GM12878 (cell line): ENCODE data around the gene SSU72. TPM values are rescaled to one million over a fixed set of nuclear protein-coding genes. Genes with fewer than 3 reads are reported as not detected.

ENCODE experiments used
- ATAC-seq: fragments of 200-7000 bp; cut with Tn5 transposase; 3 replicates; pipeline ENCODE4 v1.9.1; 2020; ENCODE audit warnings: mild to moderate bottlenecking, moderate library complexity
- Bru-seq: library from RNA; stranded (reverse); fragments of 400-500 nt; gene quantifications from one replicate; lab custom pipeline; 2021; lab: Mats Ljungman, UMichigan
- BruChase-seq, 2 experiments: library from RNA; stranded (reverse); fragments of 400-500 nt; gene quantifications; one replicate each; lab custom pipeline; 2021; lab: Mats Ljungman, UMichigan
- BruUV-seq: library from RNA; stranded (reverse); fragments of 400-500 nt; replicated peaks from 2 replicates; lab custom pipeline; 2021; lab: Mats Ljungman, UMichigan
- CTCF ChIA-PET: fragments of 300-600 bp; sonication (Branson Sonifier 250); formaldehyde crosslinking; extraction: SDS; loops from one replicate; lab custom pipeline; 2021; ENCODE audit warnings: inconsistent platforms; lab: Yijun Ruan, JAX
- POLR2A ChIA-PET: fragments of 350-600 bp; formaldehyde crosslinking; extraction: SDS; loops from one replicate; lab custom pipeline; 2021; ENCODE audit warnings: inconsistent platforms; lab: Charles Lee
- RAD21 ChIA-PET: fragments of 300-600 bp; sonication (Branson Sonifier 250); formaldehyde crosslinking; loops from one replicate; lab custom pipeline; 2023; ENCODE audit warnings: antibody characterized with exemption; ENCODE audit not compliant: unreplicated experiment; lab: Charles Lee
- SMC1A ChIA-PET: fragments of 300-600 bp; sonication (Branson Sonifier 250); formaldehyde crosslinking; loops from one replicate; lab custom pipeline; 2023; ENCODE audit not compliant: unreplicated experiment, uncharacterized antibody; lab: Charles Lee
- DNase-seq: peaks from one replicate; pipeline ENCODE4 v3.0.0-alpha.2; 2011; ENCODE audit warnings: low read depth, low spot score
- FAIRE-seq: peaks from 3 replicates; lab custom pipeline; 2011; peaks lifted over from hg19 to GRCh38; lab: Jason Lieb, UNC
- H2AFZ ChIP-seq: 2 replicates; pipeline ENCODE4 v1.6.0; 2011; ENCODE audit warnings: low read depth, low read length, control low read depth; ENCODE audit not compliant: control insufficient read depth
- H3K27ac ChIP-seq: 2 replicates; pipeline ENCODE4 v1.5.1; 2011; ENCODE audit warnings: control low read depth; ENCODE audit not compliant: control insufficient read depth, insufficient read depth
- H3K27me3 ChIP-seq, 2 experiments: replicated peaks in 1 of 2; 2 replicates each; pipeline versions ENCODE4 v1.6.0 to v1.6.1; 2011; ENCODE audit warnings: low read length in 1 of 2; ENCODE audit not compliant: control insufficient read depth in 2 of 2, insufficient read depth in 2 of 2
- H3K36me3 ChIP-seq, 2 experiments: 2 replicates each; pipeline ENCODE4 v1.5.1; 2011; ENCODE audit warnings: low read length in 1 of 2; ENCODE audit not compliant: control insufficient read depth in 2 of 2, insufficient read depth in 2 of 2
- H3K4me1 ChIP-seq: 2 replicates; pipeline ENCODE4 v1.6.1; 2011; ENCODE audit warnings: mild to moderate bottlenecking, low read length, moderate library complexity, mixed read lengths; ENCODE audit not compliant: control insufficient read depth, insufficient read depth
- H3K4me2 ChIP-seq: 2 replicates; pipeline ENCODE4 v1.6.0; 2011; ENCODE audit warnings: control low read depth; ENCODE audit not compliant: control insufficient read depth, insufficient read depth
- H3K4me3 ChIP-seq: fragments of 200-600 bp; sonication (generic); 2 replicates; pipeline ENCODE4 v1.5.1; 2016
- H3K79me2 ChIP-seq: 2 replicates; pipeline ENCODE4 v1.6.0; 2011; ENCODE audit warnings: low read length; ENCODE audit not compliant: control insufficient read depth, insufficient read depth
- H3K9ac ChIP-seq: 2 replicates; pipeline ENCODE4 v1.8.0; 2011; ENCODE audit warnings: low read length, control low read depth, mixed read lengths; ENCODE audit not compliant: control insufficient read depth, insufficient read depth
- H3K9me3 ChIP-seq: replicated peaks from 3 replicates; pipeline ENCODE4 v1.5.1; 2011; ENCODE audit warnings: mild to moderate bottlenecking, low read length; ENCODE audit not compliant: control insufficient read depth, insufficient read depth
- H4K20me1 ChIP-seq: 2 replicates; pipeline ENCODE4 v1.6.0; 2011; ENCODE audit not compliant: control insufficient read depth, insufficient read depth
- ATF7 ChIP-seq: fragments of 450-650 bp; IDR thresholded peaks from 2 replicates; pipeline ENCODE4 v1.6.1; 2016; ENCODE audit warnings: low read depth, mild to moderate bottlenecking
- BRCA1 ChIP-seq: IDR thresholded peaks from 2 replicates; pipeline ENCODE4 v1.6.1; 2011; ENCODE audit warnings: low read depth, low read length, improper control_type of control experiment
- CREB1 ChIP-seq: IDR thresholded peaks from 2 replicates; pipeline ENCODE4 v1.6.1; 2012; ENCODE audit warnings: low read depth, mild to moderate bottlenecking, inconsistent platforms
- CREM ChIP-seq: IDR thresholded peaks from 2 replicates; pipeline ENCODE4 v1.6.1; 2014; ENCODE audit warnings: antibody characterized with exemption, low read depth
- DPF2 ChIP-seq: fragments of 450-650 bp; IDR thresholded peaks from 2 replicates; pipeline ENCODE4 v1.6.1; 2017; ENCODE audit warnings: mild to moderate bottlenecking
- KLF5 ChIP-seq: fragments of 450-650 bp; IDR thresholded peaks from 2 replicates; pipeline ENCODE4 v1.6.1; 2014; ENCODE audit warnings: mild to moderate bottlenecking; ENCODE audit not compliant: partially characterized antibody
- POLR2AphosphoS2 ChIP-seq: IDR thresholded peaks from 2 replicates; pipeline ENCODE4 v1.6.1; 2011; ENCODE audit warnings: low read depth, mild to moderate bottlenecking, low read length, improper control_type of control experiment, moderate library complexity
- SIX5 ChIP-seq: IDR thresholded peaks from 2 replicates; pipeline ENCODE4 v1.6.1; 2011; ENCODE audit warnings: mild to moderate bottlenecking, low read depth, low read length, moderate library complexity; ENCODE audit not compliant: severe bottlenecking
- ZNF207 ChIP-seq: fragments of 450-650 bp; IDR thresholded peaks from 2 replicates; pipeline ENCODE4 v1.6.1; 2014; ENCODE audit warnings: antibody characterized with exemption, mild to moderate bottlenecking, borderline replicate concordance
- ZNF687 ChIP-seq: fragments of 450-650 bp; IDR thresholded peaks from 2 replicates; pipeline ENCODE4 v1.6.1; 2017; ENCODE audit warnings: mild to moderate bottlenecking, moderate library complexity
- WGBS: methylation state at CpG from one replicate; pipeline ENCODE4 v1.1.6; 2016; ENCODE audit warnings: low lambda C conversion rate; ENCODE audit not compliant: insufficient replicate concordance, insufficient coverage; ENCODE audit errors: missing lambda C conversion rate; 5-methylcytosine and 5-hydroxymethylcytosine counted together
- in situ Hi-C: fragments of 300-500 bp; cut with MboI; formaldehyde crosslinking; loops from 9 replicates; pipeline ENCODE4 v1.14.3; 2018; ENCODE audit warnings: mixed read lengths
- intact Hi-C: fragments of 100-400 bp; cut with micrococcal nuclease; formaldehyde crosslinking; loops from one replicate; pipeline ENCODE4 v1.14.2; 2022; ENCODE audit not compliant: unreplicated experiment
- long read RNA-seq, 2 experiments: library from polyadenylated mRNA; unstranded; transcript quantifications; one replicate each; pipeline ENCODE4 v2.0.0, GENCODE V29; 2019 to 2020
- polyA minus RNA-seq, 3 experiments: library from RNA; depleted of rRNA, polyadenylated mRNA; stranded (reverse); fragments of >200 nt; gene quantifications; 2 replicates each; pipeline ENCODE4 v1.2.3, GENCODE V29; 2011
- polyA plus RNA-seq, 11 experiments: library from polyadenylated mRNA; depleted of rRNA in 4 of 11; unstranded in 6 of 11; stranded (reverse) in 5 of 11; fragments of >200 nt; fragmentation: Nextera tagmentation in 4 of 11; fragmentation: Illumina TruSeq in 1 of 11; extraction: Ambion mirVana in 4 of 11; extraction: Trizol in 1 of 11; gene quantifications; 1 replicate in 1 of 11; 2 replicates in 10 of 11; pipeline versions ENCODE4 v1.2.1 to v1.2.3, GENCODE V29; 2011 to 2016; ENCODE audit warnings: inconsistent platforms in 2 of 11, missing spikeins in 2 of 11, low read depth in 1 of 11
- total RNA-seq, 4 experiments: library from RNA; depleted of rRNA in 3 of 4; stranded (reverse); fragments of >200 nt in 3 of 4; fragmentation: Illumina TruSeq in 1 of 4; extraction: Trizol in 1 of 4; gene quantifications; 2 replicates each; pipeline versions ENCODE4 v1.2.1 to v1.2.3, GENCODE V29; 2013 to 2021
- TF ChIP-seq, protein P1 (sequence below): fragments of 450-650 bp; IDR thresholded peaks from 2 replicates; pipeline ENCODE4 v1.6.1; 2017; ENCODE audit warnings: antibody characterized with exemption, mild to moderate bottlenecking, moderate library complexity

SSU72 gene
- total RNA-seq (2013; cell fraction: nucleolus; rRNA removed): 51.4 and 55.8 TPM in 2 replicates
- 61.6 and 67.8 TPM in 2 replicates for total RNA-seq (2014; rRNA removed)
- total RNA-seq (2014; rRNA removed; fragmentation: Illumina TruSeq; extraction: Trizol): 38.1 and 42.5 TPM in 2 replicates
- total RNA-seq (2021): 92.6 and 97.4 TPM in 2 replicates
- 38.3 TPM for polyA plus RNA-seq (2011; ENCODE audit: low read depth)
- 46.7 and 53.3 TPM in 2 replicates for polyA plus RNA-seq (2011; rRNA removed)
- polyA plus RNA-seq (2011; cell fraction: cytosol; rRNA removed): 59.7 and 66.8 TPM in 2 replicates
- polyA plus RNA-seq (2011; cell fraction: nucleus; rRNA removed): 63.3 and 72.6 TPM in 2 replicates
- 73.2 and 74.8 TPM in 2 replicates for polyA plus RNA-seq (2012)
- 66.7 and 84.0 TPM in 2 replicates for polyA plus RNA-seq (2014; fragmentation: Illumina TruSeq; extraction: Trizol)
- 10 to 100 TPM; 28.6 to 60.5 TPM for polyA plus RNA-seq (2014; fragmentation: Nextera tagmentation; extraction: Ambion mirVana)
- polyA plus RNA-seq (2014; rRNA removed): 110 and 117 TPM in 2 replicates
- polyA plus RNA-seq (2016; fragmentation: Nextera tagmentation; extraction: Ambion mirVana): 100 to 1,000 TPM in 1 of 2 experiments, 10 to 100 TPM in 1; 67.5 to 172 TPM
- polyA minus RNA-seq (2011; rRNA and poly(A)+ RNA removed): 32.8 and 47.5 TPM in 2 replicates
- polyA minus RNA-seq (2011; cell fraction: cytosol; rRNA and poly(A)+ RNA removed): 24.9 and 28.1 TPM in 2 replicates
- polyA minus RNA-seq (2011; cell fraction: nucleus; rRNA and poly(A)+ RNA removed): 19.0 and 37.2 TPM in 2 replicates
- percentile 76 among the genes with signal in this experiment for Bru-seq, nascent RNA
- percentile 85 among the genes with signal in this experiment for BruChase-seq, experiment 1, labeled RNA remaining after a 6-hour chase
- BruChase-seq, experiment 2, labeled RNA remaining after a 2-hour chase: percentile 80 among the genes with signal in this experiment
- long read RNA-seq, experiment 1, full-length matches to known transcripts: 71 of 101 reads
- long read RNA-seq, experiment 1, partial matches to known transcripts: 0 of 101 reads
- long read RNA-seq, experiment 1, other reads (novel, unspliced or antisense): 30 of 101 reads
- long read RNA-seq, experiment 2, full-length matches to known transcripts: 85 of 99 reads
- long read RNA-seq, experiment 2, partial matches to known transcripts: 5 of 99 reads
- long read RNA-seq, experiment 2, other reads (novel, unspliced or antisense): 9 of 99 reads

DNA sequence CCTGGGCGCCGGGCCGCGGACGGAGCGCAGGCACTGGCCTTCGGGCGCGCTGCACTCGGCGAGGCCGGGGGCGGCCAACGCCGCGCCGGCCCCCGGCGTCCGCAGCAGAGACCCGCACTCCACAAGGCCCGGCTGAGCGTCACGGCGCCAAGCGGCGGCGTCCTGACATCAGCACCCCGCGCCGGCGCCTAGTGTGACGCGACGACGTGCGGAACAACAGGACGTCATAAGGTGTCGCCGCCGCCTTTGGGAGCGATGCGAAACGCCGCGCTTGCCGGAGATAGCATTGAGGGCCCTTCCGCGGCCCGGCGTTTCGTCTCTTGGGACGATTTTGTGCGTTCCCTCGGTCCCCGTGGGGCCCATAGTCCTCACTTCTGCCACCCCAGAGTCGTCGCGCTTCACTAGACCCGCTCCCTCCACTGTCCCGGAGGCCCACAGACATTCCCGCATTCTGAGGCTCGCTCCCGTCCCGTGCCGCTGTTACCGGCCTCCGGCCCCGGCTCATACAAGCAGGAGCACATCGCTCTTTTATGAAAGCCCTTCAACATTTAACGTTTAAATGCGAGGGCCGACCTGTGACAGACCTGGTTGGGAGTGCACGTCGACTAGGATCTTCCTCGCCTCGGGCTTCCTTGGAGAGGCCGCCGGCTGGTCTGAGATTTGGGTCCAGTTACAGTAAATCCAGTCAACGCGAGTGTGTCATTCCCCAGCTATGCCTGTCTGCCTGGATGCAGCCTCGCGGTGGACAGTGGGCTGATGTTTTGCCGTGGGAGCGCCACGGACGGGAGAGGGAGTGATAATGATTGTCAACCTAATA lies at the start of gene SSU72:
TSS of gene SSU72 (minus strand) at position 143 of the 817 bp plus-strand sequence. CDS start 306 bp downstream, outside the sequence.
- RAD21 ChIA-PET: no interaction called here
- intact Hi-C loops: loop anchor here (5.0 kb wide), 1 partner anchor 42 kb away; the partner anchor contains the start of gene MIB2
- Histone ChIP-seq H3K4me2 (peak within 1 kb of the TSS; percentile 92), H3K27me3 (no peaks in the 10 kb centered on the region), H3K9ac (peak within 1 kb of the TSS; percentile 94), H3K27ac (peak within 1 kb of the TSS; percentile 82), H3K79me2 (peaks cover 46% of the 10 kb centered on the region), H3K4me1 (no peaks in the 10 kb centered on the region), H4K20me1 (no peaks in the 10 kb centered on the region), H2AFZ (peak within 1 kb of the TSS; percentile 65), H3K4me3 (peak within 1 kb of the TSS; percentile 98), H3K9me3 (no peaks in the 10 kb centered on the region), H3K36me3 (0 out of 4 replicates have a peak, but pooled peaks cover 0 to 2% of the 10 kb centered on the region in 2 experiments)
- ATAC-seq (peak; percentile 70), FAIRE-seq (peak; percentile 62), DNase-seq (peak; percentile 35)
- SMC1A ChIA-PET: no interaction called here
- WGBS: under 1% methylated on average over 83 of the region's 87 CpGs
- BruUV-seq: TSS peak; percentile 98
- POLR2A ChIA-PET: no interaction called here
- in situ Hi-C loops: no loop called here
- CTCF ChIA-PET: no interaction called here
- TF ChIP-seq ZNF687: peak; percentile 51; the same call in 1 of the 2 replicates
- no peak; the same call in 1 of the 2 replicates for TF ChIP-seq ZNF207
- peak; percentile 68 for TF ChIP-seq SIX5
- TF ChIP-seq DPF2: 0 out of 2 replicates have a peak, but pooled peaks have one; percentile 56
- TF ChIP-seq ATF7: 0 out of 2 replicates have a peak, but pooled peaks have one; percentile 30
- peak; percentile 100 for TF ChIP-seq CREM
- TF ChIP-seq, protein P1, sequence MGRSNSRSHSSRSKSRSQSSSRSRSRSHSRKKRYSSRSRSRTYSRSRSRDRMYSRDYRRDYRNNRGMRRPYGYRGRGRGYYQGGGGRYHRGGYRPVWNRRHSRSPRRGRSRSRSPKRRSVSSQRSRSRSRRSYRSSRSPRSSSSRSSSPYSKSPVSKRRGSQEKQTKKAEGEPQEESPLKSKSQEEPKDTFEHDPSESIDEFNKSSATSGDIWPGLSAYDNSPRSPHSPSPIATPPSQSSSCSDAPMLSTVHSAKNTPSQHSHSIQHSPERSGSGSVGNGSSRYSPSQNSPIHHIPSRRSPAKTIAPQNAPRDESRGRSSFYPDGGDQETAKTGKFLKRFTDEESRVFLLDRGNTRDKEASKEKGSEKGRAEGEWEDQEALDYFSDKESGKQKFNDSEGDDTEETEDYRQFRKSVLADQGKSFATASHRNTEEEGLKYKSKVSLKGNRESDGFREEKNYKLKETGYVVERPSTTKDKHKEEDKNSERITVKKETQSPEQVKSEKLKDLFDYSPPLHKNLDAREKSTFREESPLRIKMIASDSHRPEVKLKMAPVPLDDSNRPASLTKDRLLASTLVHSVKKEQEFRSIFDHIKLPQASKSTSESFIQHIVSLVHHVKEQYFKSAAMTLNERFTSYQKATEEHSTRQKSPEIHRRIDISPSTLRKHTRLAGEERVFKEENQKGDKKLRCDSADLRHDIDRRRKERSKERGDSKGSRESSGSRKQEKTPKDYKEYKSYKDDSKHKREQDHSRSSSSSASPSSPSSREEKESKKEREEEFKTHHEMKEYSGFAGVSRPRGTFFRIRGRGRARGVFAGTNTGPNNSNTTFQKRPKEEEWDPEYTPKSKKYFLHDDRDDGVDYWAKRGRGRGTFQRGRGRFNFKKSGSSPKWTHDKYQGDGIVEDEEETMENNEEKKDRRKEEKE: no peak
- no peak; the same call in 1 of the 2 replicates for TF ChIP-seq BRCA1
- TF ChIP-seq KLF5: peak; percentile 38
- peak; percentile 63; the same call in 1 of the 2 replicates for TF ChIP-seq POLR2AphosphoS2
- peak; percentile 100 for TF ChIP-seq CREB1
